GM12875 (cell line): Measurements from ENCODE around the gene USP24.

ENCODE experiments used
- H3K4me3 ChIP-seq: one replicate; pipeline ENCODE4 v1.5.1; 2011; ENCODE audit warnings: low read depth, low read length, control low read depth
- TF ChIP-seq, protein P1 (sequence below): IDR thresholded peaks from 2 replicates; pipeline ENCODE4 v1.5.1; 2011; ENCODE audit warnings: low read depth, mild to moderate bottlenecking, control low read depth, inconsistent platforms, low read length, moderate library complexity, borderline replicate concordance; ENCODE audit not compliant: insufficient read depth

The USP24 gene

DNA sequence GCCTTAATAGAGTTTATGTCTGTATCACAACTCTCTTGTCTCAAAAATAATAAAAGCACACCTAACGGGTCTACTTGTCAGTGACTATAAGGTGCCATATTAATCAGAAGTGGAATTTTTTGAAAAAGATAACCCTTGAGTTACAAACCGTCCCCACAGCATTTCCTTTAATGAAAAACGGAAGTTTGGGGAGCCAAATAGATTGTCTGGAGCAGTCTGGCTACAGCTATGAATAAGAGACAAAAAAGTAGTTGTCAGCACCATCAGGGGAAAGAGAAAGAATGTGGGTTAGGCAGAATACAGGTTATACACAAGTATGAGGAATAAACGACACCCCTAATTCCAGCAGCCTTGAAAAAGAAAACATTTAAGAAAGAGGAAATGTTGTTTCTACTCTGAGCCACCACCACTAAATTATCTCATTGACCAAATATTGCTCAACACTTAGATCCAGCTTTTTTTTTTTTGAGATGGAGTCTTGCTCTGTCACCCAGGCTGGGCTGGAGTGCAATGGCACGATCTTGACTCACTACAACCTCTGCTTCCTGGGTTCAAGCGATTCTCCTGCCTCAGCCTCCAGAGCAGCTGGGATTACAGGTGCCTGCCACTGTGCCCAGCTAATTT, 29.4 kb upstream of the USP24 start:
- H3K4me3 ChIP-seq: no peak overlapping the region
- TF ChIP-seq, protein P1, sequence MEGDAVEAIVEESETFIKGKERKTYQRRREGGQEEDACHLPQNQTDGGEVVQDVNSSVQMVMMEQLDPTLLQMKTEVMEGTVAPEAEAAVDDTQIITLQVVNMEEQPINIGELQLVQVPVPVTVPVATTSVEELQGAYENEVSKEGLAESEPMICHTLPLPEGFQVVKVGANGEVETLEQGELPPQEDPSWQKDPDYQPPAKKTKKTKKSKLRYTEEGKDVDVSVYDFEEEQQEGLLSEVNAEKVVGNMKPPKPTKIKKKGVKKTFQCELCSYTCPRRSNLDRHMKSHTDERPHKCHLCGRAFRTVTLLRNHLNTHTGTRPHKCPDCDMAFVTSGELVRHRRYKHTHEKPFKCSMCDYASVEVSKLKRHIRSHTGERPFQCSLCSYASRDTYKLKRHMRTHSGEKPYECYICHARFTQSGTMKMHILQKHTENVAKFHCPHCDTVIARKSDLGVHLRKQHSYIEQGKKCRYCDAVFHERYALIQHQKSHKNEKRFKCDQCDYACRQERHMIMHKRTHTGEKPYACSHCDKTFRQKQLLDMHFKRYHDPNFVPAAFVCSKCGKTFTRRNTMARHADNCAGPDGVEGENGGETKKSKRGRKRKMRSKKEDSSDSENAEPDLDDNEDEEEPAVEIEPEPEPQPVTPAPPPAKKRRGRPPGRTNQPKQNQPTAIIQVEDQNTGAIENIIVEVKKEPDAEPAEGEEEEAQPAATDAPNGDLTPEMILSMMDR: no peak

DNA sequence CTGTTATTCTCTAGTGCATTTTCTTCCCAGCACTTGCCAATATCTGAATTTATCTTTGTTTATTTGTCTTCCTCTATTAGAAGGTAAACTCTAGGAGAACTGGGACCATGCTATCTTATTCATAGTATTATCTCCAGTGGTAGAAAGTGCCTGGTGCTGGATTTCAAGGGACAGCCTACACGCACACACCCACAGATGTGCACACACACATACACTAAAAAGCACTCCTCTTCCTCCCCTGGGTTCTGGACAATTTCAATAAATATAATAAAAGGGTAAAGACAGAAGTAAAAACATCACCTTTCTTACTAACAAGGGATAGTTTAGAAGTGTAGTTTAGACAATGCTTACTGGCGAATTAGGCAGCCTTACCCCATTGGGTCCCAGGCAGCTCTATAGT, 28.5 kb upstream of the USP24 start:
- TF ChIP-seq, protein P1: no peak
- no peak overlapping the region for H3K4me3 ChIP-seq

DNA sequence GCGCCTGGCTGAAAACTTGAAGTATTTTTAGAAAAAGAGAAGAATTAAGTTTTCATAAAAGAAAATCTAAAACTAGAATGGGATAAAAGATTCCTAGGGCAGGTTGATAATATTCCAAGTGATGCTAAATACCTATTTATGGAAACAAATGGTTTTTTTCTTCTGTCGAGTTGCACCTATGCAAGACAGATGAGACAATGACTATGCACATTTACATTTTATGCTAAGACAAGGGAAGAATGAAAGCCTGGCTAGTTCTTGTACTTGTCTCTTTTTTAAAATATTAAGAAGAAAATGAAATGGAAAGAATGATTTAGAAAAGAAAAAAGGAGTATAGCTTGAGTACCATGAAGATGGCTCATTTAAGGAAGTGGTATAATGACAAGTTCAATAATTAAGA, 24.4 kb upstream of the USP24 start:
- TF ChIP-seq, protein P1: no peak
- no peak overlapping the region for H3K4me3 ChIP-seq

GRCh38 chr1:55235722-55236121, 20.6 kb upstream of the USP24 start:
- H3K4me3 ChIP-seq: no peak overlapping the region
- TF ChIP-seq, protein P1: no peak

GRCh38 chr1:55234016-55234415, 18.9 kb upstream of the USP24 start:
- TF ChIP-seq, protein P1: no peak
- H3K4me3 ChIP-seq: no peak overlapping the region

GRCh38 chr1:55233145-55233777, 18.1 kb upstream of the USP24 start:
- no peak overlapping the region for H3K4me3 ChIP-seq
- TF ChIP-seq, protein P1: no peak
